Mesodermal cell (in vitro differentiated cells): ENCODE data around the gene PRKAR1B.

ENCODE experiments used
- H3K27ac ChIP-seq: 2 replicates; pipeline ENCODE4 v1.7.0; 2013; ENCODE audit warnings: mild to moderate bottlenecking, low read depth, low read length, moderate library complexity; ENCODE audit not compliant: severe bottlenecking
- H3K36me3 ChIP-seq: 2 replicates; pipeline ENCODE4 v1.7.1; 2013; ENCODE audit warnings: mild to moderate bottlenecking, low read length, moderate library complexity; ENCODE audit not compliant: control insufficient read depth, insufficient read depth
- H3K4me1 ChIP-seq: one replicate; pipeline ENCODE4 v1.7.1; 2013; ENCODE audit warnings: mild to moderate bottlenecking, low read length; ENCODE audit not compliant: insufficient read depth, control insufficient read depth, poor library complexity, severe bottlenecking
- H3K4me3 ChIP-seq: 2 replicates; pipeline ENCODE4 v1.7.0; 2013; ENCODE audit warnings: low read length, control low read depth, mild to moderate bottlenecking; ENCODE audit not compliant: insufficient read depth, poor library complexity, severe bottlenecking; ENCODE audit errors: extremely low read depth
- H3K9me3 ChIP-seq: 2 replicates; pipeline ENCODE4 v1.7.1; 2013; ENCODE audit warnings: mild to moderate bottlenecking, low read length, moderate library complexity; ENCODE audit not compliant: control insufficient read depth
- WGBS, 2 experiments: methylation state at CpG; one replicate each; pipeline ENCODE4 v1.1.5; 2013; ENCODE audit warnings: missing lambda C conversion rate in 2 of 2; ENCODE audit not compliant: insufficient coverage in 2 of 2; 5-methylcytosine and 5-hydroxymethylcytosine counted together

Gene PRKAR1B

DNA sequence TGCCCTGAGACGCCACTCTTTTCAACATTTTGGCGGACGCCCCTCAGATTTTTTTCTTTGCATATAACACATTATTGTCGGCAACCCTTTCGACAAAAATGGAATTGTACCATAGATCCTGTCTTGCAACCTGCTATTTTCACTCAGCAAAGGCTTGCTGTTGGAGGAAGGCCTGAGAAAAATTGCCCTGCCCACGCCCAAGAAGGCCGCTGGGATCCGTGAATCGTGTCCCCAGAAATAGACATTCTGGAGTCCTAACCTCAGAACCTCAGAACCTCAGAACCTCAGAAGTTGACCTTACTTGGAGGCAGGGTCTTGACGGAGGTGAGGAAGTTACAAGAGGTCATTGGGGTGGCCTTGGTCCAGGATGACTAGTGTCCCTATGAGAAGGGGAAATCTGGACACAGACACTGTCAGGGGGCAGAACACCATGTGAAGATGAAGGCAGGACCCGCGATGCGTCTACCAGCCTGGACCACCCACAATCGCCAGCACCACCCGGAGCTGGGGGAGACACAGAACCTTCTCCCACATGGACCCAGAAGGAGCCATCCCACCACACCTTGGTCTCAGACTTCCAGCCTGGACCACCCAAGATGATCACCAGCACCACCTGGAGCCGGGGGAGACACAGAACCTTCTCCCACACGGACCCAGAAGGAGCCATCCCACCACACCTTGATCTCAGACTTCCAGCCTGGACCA, 19.6 kb downstream of the PRKAR1B start:
- H3K27ac ChIP-seq, result no peak overlapping the region
- no peak overlapping the region for H3K4me3 ChIP-seq
- 92 to 93% methylated on average over 14 to 15 of the region's 17 CpGs for WGBS, 2 experiments
- peaks cover 4% of the 10 kb centered on the region for H3K9me3 ChIP-seq
- H3K36me3 ChIP-seq, result peaks cover 4% of the 10 kb centered on the region
- peaks cover 9% of the 10 kb centered on the region for H3K4me1 ChIP-seq

DNA sequence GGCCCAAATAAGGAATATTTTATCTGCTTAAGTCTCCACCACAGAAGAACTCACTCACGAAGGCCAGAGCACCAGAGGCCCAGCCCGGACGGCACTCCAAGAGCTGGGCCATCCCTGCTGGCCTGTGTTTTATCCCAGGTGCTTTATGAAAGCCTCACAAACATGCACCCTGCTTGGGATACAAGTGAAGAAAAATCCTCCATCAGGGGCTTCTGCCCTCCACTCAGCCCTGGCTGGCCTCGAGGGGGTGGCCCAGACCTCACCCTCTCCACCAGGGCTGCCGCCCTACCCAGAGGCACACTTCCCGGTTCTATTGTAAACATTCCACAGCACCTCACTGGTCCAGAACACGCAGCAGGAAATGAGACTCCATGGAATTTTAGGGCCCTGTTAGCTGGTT, 20.4 kb downstream of the PRKAR1B start:
- 90 to 94% methylated on average over 5 to 6 of the region's 7 CpGs for WGBS, 2 experiments
- H3K4me1 ChIP-seq, result peaks cover 9% of the 10 kb centered on the region
- H3K27ac ChIP-seq, result no peak overlapping the region
- H3K36me3 ChIP-seq, result peaks cover 4% of the 10 kb centered on the region
- H3K9me3 ChIP-seq, result peaks cover 4% of the 10 kb centered on the region
- H3K4me3 ChIP-seq, result no peak overlapping the region

DNA sequence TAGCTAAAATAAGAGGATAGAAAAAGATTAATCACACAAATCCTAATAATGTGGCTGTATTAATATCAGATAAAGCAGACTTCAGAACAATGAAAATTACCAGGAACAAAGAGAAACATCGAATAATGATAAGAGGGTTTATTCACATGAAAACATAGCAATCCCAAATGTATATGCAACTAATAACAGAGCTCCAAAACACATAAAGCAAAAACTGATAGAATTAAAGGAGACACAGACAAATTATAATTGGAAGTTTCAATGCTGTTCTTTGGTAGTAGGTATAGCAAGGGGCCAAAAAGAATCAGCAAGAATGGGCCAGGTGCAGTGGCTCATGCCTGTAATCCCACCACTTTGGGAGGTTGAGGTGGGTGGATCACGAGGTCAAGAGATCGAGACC, 24.0 kb downstream of the PRKAR1B start:
- Histone ChIP-seq H3K27ac (no peak overlapping the region), H3K9me3 (peaks cover 4% of the 10 kb centered on the region), H3K4me1 (peaks cover 9% of the 10 kb centered on the region), H3K36me3 (no peaks in the 10 kb centered on the region), H3K4me3 (no peak overlapping the region)
- no CpG with 5 or more reads among the region's 3 CpGs for WGBS, 2 experiments

DNA sequence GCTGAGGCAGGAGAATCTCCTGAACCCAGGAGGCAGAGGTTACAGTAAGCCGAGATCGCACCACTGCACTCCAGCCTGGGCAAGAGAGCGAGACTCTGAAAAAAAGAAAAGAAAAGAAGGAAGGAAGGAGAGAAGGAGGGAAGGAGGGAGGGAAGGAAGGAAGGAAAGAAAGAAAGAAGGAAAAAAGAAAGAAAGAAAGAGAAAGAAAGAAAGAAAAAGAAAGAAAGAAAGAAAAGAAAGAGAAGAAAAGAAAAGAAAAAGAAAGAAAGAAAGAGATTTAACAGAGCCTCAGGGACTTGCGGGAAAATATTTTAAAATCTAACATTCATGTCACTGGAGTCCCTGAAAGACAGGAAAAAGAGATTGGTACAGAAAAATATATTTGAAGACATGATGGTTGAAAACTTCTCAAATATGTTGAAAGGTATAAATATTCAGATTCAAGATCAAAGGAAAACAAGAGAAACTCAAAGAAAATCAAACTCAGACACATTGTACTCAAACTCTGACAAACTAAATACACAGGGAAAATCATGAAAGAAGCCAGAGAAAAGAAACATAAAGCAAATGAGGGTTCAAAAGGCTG, 25.9 kb downstream of the PRKAR1B start:
- no peak overlapping the region for H3K27ac ChIP-seq
- H3K4me3 ChIP-seq, result no peak overlapping the region
- 79 to 86% methylated on average over 3 of the region's 4 CpGs for WGBS, 2 experiments
- no peaks in the 10 kb centered on the region for H3K36me3 ChIP-seq
- H3K4me1 ChIP-seq, result peaks cover 17% of the 10 kb centered on the region
- peaks cover 4% of the 10 kb centered on the region for H3K9me3 ChIP-seq

DNA sequence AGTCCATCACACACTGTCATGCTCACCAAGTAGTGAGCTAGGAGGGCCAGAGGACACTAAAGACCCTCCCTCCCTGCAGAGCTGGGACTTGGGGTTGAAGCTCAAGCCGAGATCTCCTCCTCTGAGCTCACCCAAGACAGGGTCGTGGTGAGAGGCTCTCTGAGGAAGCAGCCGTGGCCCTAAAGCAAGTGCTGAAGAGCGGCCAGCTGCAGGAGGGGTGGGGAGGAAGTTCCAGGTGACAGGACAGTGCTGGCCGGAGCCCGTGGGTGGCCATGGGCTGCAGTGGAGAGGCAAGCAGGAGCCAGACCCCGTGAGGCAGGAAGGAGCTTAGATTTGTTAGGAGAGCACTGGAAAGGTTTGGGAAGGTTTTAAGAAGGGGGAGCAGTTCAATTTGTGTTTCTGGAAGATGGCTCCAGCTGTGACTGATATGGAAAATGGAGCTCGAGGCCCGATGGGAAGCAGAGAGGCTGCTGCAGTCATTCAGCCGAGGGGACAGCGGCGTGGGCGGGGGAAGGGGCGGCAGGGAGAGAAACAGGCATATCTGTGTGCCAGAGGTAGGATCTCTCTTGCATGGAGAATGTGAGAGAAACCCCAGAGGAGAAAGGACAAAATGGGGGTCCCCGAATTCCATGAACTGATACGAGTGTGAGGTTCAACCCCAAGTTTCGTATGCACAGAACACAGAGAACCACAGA, 27.5 kb downstream of the PRKAR1B start:
- peaks cover 17% of the 10 kb centered on the region for H3K4me1 ChIP-seq
- 87 to 88% methylated on average over 15 of the region's 17 CpGs for WGBS, 2 experiments

DNA sequence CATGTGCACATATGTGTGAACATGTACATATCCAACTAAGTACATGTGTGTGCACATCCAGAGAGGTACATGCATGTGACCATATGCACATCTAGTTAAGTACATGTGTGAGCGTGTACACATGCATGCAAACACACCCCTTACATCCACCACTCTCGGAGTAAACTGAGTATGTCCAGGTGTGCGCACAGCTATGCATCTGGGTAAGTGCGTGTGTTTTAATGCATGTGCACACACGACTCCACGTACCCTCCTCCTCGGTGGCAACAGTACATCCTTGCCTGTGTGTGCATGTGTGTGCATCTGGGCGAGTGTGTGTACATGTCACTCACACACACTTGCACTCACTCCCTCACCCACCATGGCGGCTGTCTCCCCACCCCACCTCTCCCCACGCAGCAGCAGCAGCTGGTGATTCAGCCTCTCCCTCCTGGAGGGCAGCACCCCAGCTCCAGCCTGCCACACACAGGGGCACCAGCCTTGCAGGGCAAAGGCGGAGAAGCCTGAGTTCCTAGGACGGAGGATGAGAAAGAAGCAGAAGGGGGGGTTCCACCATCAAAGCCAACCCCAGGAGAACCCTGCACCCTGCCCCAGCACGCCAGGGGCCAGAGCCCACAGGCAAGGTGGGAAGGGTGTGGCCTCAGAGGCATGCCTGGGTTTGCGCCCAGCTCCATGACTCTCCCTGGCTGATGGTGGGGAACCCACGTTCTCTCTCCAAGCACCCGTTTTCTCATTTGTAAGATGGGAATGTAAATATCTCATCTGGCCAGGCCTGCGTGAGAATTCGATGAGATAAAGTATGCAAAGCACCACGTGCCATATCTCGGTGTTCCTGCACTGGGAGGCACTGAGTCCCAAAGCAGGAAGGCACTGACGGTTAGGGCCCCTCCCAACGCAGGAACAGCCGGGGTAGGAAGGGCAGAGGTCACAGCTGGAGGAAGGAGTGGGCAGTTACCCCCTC, 28.3 kb downstream of the PRKAR1B start:
- H3K4me3 ChIP-seq, result no peak overlapping the region
- peaks cover 17% of the 10 kb centered on the region for H3K4me1 ChIP-seq
- H3K27ac ChIP-seq, result no peak overlapping the region
- 90 to 96% methylated on average over 11 to 18 of the region's 23 CpGs for WGBS, 2 experiments
- peaks cover 4% of the 10 kb centered on the region for H3K9me3 ChIP-seq
- H3K36me3 ChIP-seq, result no peaks in the 10 kb centered on the region

More for the DNA sequence above, 27.5 kb downstream of the PRKAR1B start:
- H3K27ac ChIP-seq, result no peak overlapping the region
- no peak overlapping the region for H3K4me3 ChIP-seq
- H3K9me3 ChIP-seq, result peaks cover 4% of the 10 kb centered on the region
- no peaks in the 10 kb centered on the region for H3K36me3 ChIP-seq

DNA sequence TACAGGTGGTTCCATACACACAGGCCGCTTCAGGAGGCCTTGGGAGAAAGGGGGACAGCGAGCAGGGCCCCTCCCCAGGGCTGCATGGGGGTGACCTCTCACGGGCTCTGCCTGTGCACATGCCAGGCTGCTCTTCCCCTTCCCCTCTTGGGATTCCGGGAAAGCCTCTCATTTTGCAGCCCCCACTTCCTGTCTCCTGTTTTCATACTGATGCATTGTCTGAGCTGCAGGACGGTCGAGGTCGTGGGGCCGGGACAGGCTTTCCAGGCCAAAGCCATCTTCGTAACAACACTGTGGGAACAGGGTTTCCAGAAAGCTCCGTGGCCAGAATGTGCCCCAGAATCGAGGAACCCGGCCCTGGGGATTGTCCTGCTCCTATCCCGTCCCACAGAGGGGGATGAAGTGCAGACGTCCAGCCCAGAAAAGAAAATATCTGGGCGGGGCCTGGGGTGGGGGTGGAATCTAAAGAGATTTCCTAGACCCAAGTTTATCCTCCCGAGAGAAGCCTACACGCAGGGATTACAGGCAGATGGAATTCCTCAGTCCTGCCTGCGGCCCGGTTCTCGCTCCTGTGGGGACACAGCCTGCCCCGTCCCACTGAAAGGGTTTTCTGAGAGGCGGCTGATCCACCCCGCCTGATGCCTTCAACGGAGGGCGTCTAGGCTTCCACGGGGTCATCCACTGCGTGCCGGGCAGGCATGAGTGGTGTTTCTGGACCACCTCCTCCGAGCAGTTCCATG, 30.1 kb downstream of the PRKAR1B start:
- Histone ChIP-seq H3K27ac (peak overlapping the region; percentile 2), H3K4me1 (peaks cover 17% of the 10 kb centered on the region), H3K4me3 (no peak overlapping the region), H3K9me3 (no peaks in the 10 kb centered on the region), H3K36me3 (no peaks in the 10 kb centered on the region)
- WGBS, 2 experiments, result 91 to 93% methylated on average over 26 to 28 of the region's 29 CpGs

DNA sequence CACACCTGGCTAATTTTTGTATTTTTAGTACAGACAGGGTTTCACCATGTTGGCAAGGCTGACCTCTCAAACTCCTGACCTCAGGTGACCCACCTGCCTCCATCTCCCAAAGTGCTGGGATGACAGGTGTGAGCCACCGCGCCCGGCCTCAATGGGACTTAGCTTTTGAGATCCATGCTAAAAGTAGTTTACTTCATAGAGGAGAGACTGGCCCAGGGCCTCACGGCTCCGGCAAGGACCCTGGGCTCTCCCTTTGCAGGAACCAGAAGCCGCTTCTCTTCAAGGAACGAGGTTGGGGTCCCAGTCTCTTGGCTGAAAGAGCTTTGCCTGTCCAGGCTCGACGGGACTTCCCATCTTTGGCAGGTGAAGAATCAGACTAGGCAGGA, 30.7 kb downstream of the PRKAR1B start:
- Histone ChIP-seq H3K4me3 (no peak overlapping the region), H3K36me3 (no peaks in the 10 kb centered on the region), H3K9me3 (no peaks in the 10 kb centered on the region), H3K4me1 (peaks cover 17% of the 10 kb centered on the region), H3K27ac (no peak overlapping the region)
- 87 to 97% methylated on average over 9 of the region's 9 CpGs for WGBS, 2 experiments

DNA sequence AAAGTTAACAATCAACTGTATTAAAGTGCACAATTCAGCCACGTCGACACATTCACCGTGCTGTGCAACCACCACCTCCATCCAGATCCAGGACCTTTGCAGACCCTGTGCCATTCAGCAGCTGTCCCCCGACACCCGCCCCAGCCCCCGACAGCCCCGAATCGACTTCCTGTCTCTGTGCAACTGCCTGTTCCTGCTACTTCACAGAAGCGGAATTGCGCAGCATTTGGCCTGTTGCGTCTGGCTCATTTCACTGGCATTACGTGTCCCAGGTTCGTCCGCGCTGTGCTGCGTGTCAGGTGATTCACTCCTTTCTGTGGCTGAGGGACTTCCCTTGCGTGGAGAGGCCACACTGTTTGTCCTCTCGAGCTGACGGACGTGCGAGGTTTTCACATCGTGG, 33.8 kb downstream of the PRKAR1B start:
- peaks cover 2% of the 10 kb centered on the region for H3K9me3 ChIP-seq
- no peaks in the 10 kb centered on the region for H3K36me3 ChIP-seq
- no peak overlapping the region for H3K27ac ChIP-seq
- 94 to 96% methylated on average over 19 to 22 of the region's 22 CpGs for WGBS, 2 experiments
- H3K4me3 ChIP-seq, result no peak overlapping the region
- H3K4me1 ChIP-seq, result peaks cover 13% of the 10 kb centered on the region
